ENCODE data around the gene KIR2DL3. TPM values are rescaled to one million over a fixed set of nuclear protein-coding genes. Genes with fewer than 3 reads are reported as not detected.
"Not testable (repeated sequence)": the region's sequence is repeated elsewhere in the genome, so short reads cannot be mapped to it uniquely, and the experiment has no call there.

The KIR2DL3 gene
- total RNA-seq, 1 donor from 2014 or later = not detected

- not testable (repeated sequence) for DNase-seq (ENCODE audit: low read depth)
Observed at GRCh38 chr19:54741950-54742349, 3.6 kb downstream of the KIR2DL3 start.

- DNase-seq (ENCODE audit: low read depth) = not testable (repeated sequence)
Observed at GRCh38 chr19:54744080-54744479, 5.8 kb downstream of the KIR2DL3 start.

- DNase-seq (ENCODE audit: low read depth) = not testable (repeated sequence)
Observed at GRCh38 chr19:54747614-54748322, 9.5 kb downstream of the KIR2DL3 start.

- not testable (repeated sequence) for DNase-seq (ENCODE audit: low read depth)
Observed at GRCh38 chr19:54750276-54750675, 12.0 kb downstream of the KIR2DL3 start.

- DNase-seq (ENCODE audit: low read depth) = not testable (repeated sequence)
Observed at GRCh38 chr19:54756204-54757110, 18.1 kb downstream of the KIR2DL3 start.

- DNase-seq (ENCODE audit: low read depth) = not testable (repeated sequence)
Observed at GRCh38 chr19:54758577-54758976, 20.3 kb downstream of the KIR2DL3 start.

- DNase-seq (ENCODE audit: low read depth) = not testable (repeated sequence)
Observed at GRCh38 chr19:54764219-54764618, 25.9 kb downstream of the KIR2DL3 start.

GRCh38 chr19:54766464-54766863 is 28.2 kb downstream of the KIR2DL3 start:
- DNase-seq (ENCODE audit: low read depth) = not testable (repeated sequence)

GRCh38 chr19:54769646-54770045 is 31.3 kb downstream of the KIR2DL3 start, which contains the start of gene KIR2DL1:
Gene KIR2DL1, plus strand, starts transcription at chr19:54769793. Its CDS starts 58 bp downstream, at chr19:54769851.
- DNase-seq (ENCODE audit: low read depth) = not testable (repeated sequence)

GRCh38 chr19:54770511-54770910 is 32.2 kb downstream of the KIR2DL3 start:
- not testable (repeated sequence) for DNase-seq (ENCODE audit: low read depth)

GRCh38 chr19:54771018-54771960 is 33.0 kb downstream of the KIR2DL3 start:
- DNase-seq (ENCODE audit: low read depth) = peak; percentile 0

- DNase-seq (ENCODE audit: low read depth) = not testable (repeated sequence)
Observed at GRCh38 chr19:54772666-54773065, 34.4 kb downstream of the KIR2DL3 start.

GRCh38 chr19:54775095-54775815 is 36.9 kb downstream of the KIR2DL3 start:
- DNase-seq (ENCODE audit: low read depth) = not testable (repeated sequence)

GRCh38 chr19:54775830-54776229 is 37.5 kb downstream of the KIR2DL3 start:
- DNase-seq (ENCODE audit: low read depth) = not testable (repeated sequence)

GRCh38 chr19:54777851-54778250 is 39.5 kb downstream of the KIR2DL3 start:
- not testable (repeated sequence) for DNase-seq (ENCODE audit: low read depth)

GRCh38 chr19:54778896-54779295 is 40.6 kb downstream of the KIR2DL3 start:
- DNase-seq (ENCODE audit: low read depth) = not testable (repeated sequence)

- DNase-seq (ENCODE audit: low read depth) = not testable (repeated sequence)
Observed at GRCh38 chr19:54782916-54783315, 44.6 kb downstream of the KIR2DL3 start.

GRCh38 chr19:54786091-54786723 is 47.9 kb downstream of the KIR2DL3 start:
- DNase-seq (ENCODE audit: low read depth) = not testable (repeated sequence)

- not testable (repeated sequence) for DNase-seq (ENCODE audit: low read depth)
Observed at GRCh38 chr19:54788154-54788553, 49.8 kb downstream of the KIR2DL3 start.
